Erythroblast (primary cell): ENCODE data around the gene NOL7.

Experiments used
- GATA1 ChIP-seq: IDR thresholded peaks from 2 replicates; pipeline ENCODE4 v1.6.1; 2011; ENCODE audit warnings: low read depth, mild to moderate bottlenecking, control low read depth, low read length, moderate library complexity
- POLR2A ChIP-seq: IDR thresholded peaks from 2 replicates; pipeline ENCODE4 v1.6.1; 2011; ENCODE audit warnings: mild to moderate bottlenecking, low read length

DNA sequence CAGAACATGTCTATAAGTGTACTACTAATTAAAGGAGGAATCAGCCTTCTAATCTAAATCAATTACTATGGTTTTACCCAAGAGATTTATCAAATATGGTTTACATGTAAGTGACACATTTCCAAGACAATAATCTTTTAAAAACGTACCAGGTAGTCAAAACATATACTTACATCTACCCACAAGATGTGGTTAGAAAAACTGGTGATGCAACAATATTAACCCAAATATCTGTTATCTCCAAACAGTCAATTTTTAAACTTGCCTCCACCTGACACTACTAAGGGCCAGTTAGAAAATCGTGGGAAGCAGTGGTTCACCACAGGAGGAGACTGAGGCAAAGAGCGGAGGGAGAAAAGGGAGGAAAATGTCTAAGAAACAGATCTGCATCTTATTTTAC lies 28.0 kb downstream of the NOL7 start:
- TF ChIP-seq POLR2A (no peak), GATA1 (no peak)
